Embryonic facial prominence (tissue), 1 donor: ENCODE results near the gene TMEM184C.

Source experiments
- DNase-seq: peaks from one replicate; pipeline ENCODE4 v3.0.0-alpha.2; 2016; ENCODE audit errors: extremely low spot score

The TMEM184C gene

DNA sequence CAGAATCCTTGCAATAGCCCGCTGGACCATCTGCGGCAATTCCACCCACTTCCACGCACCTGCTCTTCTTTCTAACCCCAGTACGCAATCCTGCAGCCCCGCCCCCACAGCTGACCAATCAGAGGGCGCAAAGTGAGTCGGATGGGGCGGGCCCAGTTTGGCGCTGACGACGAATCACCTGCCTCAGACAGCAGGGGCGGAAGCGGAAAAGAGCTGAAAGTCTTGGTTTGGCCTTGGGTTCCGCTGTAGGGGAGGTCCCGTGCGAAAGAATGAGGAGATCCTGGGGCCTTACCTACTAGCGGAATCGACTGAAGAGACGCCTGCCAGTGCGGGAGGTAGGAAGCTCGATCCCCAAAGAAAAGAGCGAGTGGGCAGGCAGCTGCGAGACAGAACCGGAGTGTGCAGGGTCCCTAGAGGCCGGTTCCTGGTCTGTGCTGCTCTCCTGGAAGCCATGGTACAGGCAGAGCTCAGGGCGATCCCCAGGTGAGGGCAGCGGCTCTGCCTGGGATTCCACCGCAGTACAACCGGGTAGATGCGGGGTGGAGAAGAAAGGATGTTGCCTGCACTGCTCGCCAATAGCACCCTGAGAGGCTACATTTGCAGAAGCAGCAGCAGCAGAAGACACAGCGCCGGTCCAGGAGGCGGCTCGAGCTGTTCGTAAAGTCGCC lies at the start of gene TMEM184C:
Gene TMEM184C, plus strand, starts transcription at position 225 of the 668 bp plus-strand sequence. CDS start 560 bp downstream, outside the sequence.
- peak; percentile 85 for DNase-seq

DNA sequence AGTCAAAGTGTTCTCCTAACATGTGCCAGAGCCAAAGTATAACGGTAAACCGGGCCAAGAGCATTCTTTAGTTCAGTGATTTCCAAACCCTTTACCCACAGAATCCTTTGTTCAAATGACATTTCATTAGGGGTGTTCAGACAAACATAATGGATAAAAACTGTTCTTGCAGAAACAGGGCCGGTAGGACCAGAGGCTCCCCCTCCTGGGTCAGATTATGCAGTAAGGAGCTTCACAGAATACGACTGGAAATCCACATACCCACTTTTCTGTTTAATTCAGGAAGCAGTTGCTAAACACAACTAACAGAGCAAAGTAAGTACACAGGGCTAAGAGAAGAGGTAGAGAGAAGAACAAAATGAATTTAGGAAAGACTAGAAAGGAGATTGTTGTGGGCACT lies 46.6 kb upstream of the TMEM184C start:
- no peak for DNase-seq

DNA sequence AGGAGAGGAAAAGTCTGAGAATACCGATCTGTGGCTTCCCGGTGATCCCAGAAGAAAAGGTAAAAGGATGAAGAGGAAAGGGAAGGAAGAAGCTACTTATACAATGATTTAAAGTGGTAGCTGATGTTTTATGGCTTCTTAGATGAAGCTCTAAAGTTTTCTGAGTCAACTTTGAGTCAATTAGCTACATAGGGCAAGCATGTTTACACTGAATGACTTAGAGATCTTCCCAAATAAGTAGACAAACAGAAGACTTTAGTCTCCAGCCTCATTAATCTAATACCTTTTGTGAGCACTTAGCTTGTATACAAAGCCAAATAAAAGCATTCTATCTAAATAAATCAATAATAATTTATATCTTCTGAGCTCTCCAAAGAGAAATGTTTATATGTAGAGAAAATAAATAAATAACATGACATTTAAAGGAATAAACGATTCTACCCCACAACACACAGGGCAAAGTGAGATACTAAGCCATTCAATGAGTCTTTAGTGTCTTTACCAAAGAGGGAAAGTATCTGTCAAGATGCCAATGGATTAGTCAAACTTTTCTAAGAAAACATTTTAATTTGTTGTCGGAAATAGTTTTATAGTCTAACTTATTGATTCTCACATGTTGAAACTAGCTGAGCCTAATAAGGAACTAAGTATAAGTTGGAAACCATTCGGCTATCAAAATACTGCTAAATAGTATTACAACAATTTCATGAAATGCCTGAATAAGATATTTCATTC lies 46.0 kb upstream of the TMEM184C start:
- no peak for DNase-seq

DNA sequence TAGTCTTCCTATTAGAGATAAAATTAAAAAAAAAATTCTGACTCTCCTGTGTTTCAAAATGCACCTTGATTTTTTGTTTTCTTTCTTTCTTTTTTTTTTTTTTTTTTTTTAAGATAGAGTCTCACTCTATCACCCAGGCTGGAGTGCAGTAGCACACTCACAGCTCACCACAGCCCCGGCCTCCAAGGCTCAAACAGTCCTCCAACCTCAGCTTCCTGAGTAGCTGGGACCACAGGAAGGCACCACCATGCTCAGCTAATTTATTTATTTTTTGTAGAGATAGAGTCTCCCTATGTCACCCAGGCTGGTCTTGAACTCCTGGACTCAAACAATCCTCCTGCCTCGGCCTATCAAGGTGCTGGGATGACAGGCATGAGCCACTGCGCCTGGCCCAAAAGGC lies 41.1 kb upstream of the TMEM184C start:
- DNase-seq, result no peak

DNA sequence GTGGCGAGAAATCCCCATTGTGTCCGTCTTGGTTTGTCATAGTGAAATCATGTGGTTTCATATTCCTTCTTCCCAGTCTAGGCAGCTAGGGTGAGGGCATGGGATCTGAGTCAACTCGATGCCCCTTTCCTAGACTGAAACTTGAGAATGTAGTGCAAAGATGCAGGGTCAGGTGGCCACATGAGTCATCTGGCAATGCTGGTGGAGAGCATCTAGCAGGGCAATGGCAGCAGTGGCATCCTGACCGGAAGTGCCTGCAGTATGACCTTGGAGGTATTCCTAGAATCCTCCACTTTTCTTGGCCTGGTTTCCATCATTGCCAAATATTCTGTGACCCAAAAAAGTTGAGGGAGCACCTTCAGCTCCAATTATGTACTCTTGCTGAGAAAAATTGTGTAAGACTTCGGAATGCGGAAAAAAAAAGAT lies 39.1 kb upstream of the TMEM184C start:
- no peak for DNase-seq

DNA sequence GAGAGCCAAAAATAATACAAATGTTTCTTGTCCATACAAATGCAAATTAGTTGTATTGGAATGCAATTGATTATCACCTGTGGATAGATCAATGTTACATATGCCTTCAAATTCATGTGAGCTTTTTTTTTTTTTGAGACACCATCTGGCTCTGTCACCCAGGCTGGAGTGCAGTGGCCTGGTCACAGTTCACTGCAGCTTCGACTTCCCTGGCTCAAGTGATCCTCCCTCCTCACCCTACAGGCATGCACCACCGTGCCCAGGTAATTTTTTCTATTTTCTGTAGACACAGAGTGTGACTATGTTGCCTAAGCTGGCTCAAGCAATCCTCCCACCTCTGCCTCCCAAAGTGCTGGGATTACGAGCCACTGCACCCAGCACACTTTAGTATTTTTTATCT lies 38.6 kb upstream of the TMEM184C start:
- no peak for DNase-seq

DNA sequence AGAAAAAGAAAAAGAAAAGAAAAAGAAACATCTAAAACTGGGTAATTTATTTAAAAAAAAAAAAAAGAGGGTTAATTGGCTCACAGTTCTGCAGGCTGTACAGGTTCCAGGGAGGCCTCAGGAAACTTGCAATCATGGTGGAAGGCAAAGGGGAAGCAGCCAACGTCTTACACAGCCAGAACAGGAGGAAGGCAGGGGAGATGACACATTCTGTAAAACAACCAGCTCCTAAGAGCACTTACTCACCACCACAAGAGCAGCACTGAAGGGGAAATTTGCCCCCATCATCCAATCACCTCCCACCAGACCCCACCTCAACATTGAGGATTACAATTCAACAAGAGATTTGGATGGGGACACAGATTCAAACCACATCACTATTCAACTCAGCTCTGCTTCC lies 36.8 kb upstream of the TMEM184C start:
- DNase-seq, result no peak

DNA sequence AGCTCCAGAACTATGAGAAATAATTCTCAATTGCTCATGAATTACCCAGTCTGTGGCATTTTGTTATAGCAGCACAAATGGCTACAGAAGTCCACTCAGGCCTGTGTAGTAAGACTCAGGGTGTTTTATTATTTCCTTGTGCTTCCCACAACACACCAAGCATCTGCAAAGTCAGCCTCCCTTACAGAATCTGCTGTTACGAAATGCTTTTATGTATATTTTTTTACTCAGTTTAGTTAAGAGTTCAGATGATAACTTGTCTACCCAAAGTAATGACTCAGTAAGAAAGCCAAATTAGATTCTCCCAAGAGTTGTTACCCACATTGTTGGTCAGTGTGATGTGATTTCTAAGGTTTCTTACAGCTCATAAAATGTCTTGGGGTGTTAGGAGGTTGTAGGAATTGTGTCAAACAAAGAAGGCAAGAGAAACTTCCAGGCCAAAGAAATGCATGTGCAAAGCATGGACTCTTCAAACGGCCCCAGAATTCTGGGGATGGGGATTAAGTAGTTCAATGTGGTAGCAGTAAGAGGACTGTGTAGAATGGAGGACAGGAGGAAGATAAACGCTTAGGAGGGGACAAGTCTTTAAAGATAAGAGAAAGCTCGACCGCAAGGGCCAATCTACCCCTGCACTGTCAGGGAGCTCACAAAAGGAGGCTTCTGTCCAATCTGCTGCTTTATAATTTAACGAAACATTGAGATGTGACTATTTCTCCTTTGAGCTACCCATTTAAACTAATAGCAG lies 35.4 kb upstream of the TMEM184C start:
- DNase-seq, result no peak

DNA sequence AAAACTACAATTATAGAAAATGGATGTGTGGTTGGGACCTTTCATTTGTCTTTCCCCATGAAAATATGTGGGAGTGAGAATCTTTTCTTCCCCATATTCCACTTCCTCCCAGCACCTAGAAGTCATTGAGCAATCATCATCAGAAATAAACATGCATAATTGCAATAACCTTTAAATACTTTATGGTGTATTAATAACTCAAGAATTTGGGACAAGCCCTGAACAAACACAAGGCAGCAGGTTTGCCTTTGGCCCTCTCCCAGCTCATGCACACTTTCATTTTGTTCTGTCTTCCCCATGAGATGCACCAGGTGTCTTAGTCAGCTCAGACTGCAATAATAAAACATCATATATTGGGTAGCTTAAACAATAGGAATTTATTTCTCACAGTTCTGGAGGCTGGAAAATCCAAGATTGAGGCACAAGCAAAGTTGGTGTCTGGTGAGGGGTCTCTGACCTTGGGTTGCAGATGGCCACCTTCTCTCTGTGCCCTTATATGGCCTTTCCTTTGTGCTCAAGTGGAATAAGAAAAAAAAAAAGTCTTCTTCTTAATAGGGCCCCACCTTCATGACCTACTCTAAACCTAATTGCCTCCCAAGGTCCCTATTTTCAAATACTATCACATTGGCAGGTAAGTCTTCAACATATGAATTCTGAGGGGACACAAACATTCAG lies 34.7 kb upstream of the TMEM184C start:
- DNase-seq, result no peak

DNA sequence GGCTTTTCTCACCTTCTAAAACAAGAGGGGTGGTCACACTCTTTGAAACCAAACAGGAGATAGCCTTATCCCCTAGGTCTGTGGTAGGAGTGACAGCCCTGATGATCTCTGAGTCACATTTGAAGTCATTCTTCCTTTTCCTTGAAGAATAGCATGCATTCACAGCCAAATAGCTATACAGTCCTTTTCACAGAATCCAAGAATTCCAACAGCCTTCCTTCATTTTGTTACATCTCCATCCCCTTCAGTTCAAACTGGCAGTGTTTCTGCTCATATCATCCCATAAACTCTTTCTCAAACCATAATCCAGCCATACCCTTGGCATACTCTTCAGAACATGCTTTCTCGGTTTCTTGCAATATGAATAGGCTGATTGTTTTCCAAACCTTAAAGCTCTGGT lies 33.3 kb upstream of the TMEM184C start:
- DNase-seq, result no peak

DNA sequence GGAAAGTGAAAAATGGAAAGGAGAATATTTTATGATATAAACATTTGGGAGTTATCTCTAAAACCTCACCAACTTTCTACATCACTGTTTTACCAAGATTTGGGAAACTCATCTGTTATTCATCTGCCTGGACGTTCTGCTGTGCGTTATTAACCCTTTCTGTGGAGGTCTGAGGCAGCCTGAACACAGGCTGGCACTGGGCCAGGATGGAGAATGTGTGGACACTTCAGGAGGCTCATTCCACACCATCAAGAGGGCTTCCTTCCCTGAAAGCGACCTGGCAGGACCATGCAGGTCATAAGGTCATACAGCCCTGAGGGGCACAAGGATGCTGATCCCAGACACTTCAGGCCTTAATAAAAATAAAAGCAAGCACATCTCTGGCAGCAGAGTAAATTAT lies 31.2 kb upstream of the TMEM184C start:
- no peak for DNase-seq

DNA sequence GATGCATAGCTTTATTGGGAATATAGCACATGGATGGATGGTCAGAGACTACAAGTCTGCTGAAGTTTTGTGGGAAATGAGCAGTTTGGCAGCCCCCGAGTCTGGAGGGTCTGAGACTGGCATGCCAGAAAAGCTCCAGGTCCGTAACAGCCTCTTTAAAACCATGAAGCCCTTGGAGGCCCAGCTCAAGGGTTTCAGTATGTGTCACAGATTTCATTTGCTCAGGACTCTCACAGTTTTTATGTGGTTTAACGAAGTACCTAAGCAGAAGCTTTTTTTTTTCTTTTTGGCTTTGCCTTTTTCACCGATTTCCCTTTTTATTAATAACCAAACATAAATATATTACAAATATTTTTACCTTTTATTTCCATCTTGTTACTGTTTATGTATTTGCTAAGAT lies 30.6 kb upstream of the TMEM184C start:
- no peak for DNase-seq

DNA sequence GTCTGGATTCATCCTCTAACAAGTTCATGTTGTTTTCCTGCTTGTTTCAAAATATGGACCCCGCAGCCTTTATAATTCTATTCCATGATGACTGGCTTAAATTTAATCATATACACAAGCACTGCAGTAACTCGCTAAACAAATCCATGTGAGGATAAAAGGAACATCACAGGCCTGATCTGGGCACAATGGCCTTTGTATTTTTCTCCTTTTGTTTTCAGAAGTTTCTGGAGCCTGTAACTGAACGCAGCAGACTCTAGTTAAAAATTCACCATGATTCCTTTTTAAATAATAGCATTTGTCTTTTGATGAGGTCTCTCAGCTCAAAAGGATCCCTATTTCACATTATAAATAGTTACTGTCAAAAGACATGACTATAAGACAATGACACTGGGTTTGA lies 30.2 kb upstream of the TMEM184C start:
- no peak for DNase-seq

DNA sequence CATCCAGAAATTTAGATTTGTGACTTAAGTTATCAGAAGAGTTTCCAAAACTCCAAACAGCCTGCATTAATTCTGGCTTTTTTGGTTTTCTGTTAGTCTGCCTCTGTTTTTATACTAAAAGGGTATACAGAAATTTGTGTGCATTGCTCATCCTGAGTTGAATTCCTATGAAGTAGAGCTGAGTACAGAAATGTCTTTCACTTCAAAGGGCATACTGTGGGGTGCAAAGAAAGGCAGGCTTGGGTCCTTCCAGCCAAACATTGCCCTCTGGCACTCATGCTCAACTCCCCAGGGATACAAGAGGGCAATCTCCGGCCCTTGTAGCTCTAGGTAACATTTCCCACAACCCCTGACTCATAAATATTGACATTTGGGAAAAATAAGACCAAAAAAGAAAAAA lies 27.6 kb upstream of the TMEM184C start:
- DNase-seq, result no peak

DNA sequence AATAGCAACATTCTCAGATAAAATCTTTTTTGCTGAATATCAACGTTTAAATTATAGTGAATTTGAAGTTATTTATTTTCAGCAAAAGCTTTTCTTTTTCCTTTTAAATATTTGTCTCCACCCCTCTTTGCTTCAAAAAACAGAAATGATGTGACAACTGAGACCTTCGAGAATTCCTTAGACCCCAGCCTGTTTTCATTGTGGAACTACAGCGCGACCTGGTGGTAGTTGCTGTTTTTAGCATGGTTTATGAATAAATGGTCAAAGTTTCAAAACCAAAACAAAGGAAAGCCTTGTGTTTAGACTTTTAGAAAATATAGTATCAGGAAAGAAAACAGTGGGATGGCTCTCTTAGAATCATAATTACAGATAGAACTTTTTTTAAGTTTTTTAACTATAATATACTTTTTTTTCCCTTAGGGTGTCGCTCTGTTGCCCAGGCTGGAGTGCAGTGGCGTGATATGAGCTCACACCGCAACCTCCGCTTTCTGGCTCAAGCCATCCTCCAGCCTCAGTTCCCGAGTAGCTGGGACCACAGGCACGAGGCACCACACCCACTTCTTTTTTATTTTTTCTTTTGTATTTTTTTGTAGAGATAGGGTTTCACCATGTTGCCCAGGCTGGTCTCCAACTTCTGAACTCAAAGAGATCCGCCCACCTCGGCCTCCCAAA lies 26.8 kb upstream of the TMEM184C start:
- peak; percentile 72 for DNase-seq

DNA sequence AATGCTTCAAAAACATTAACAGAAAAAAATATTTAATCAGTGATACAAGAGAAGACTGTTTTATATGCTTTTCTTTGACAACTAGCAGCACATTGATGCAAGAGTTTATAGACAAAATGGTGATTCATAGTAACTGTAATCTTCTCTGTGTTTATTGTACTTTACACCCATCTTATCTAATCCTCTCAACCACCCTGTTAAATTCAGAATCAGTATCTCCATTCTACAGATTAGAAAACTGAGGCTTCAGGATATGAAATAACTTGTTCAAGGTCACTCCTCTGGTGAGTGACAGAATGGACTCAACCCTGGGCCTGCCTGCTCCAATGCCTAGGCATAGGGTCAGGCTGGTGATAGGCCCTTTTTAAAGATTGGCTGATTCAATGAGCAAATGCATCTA lies 26.1 kb upstream of the TMEM184C start:
- DNase-seq, result no peak

DNA sequence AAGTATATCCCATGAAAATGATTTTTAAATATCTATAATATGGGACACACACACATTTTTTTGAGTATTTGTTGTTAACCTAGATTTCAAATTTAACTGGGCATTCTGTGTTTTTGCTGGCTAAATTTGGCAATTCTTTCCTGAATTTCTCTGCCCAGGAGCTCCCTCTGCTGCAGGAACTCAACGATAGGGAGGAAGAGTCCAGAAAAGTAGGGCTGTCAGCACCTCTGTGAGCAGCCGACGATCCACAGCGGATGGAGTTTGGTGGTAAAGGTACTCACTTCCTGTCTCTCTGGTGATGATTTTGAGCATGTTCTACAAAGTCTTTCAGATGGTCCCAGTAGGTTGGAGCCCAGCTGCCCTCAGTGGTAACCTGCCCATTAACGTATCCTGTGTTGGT lies 23.1 kb upstream of the TMEM184C start:
- no peak for DNase-seq

DNA sequence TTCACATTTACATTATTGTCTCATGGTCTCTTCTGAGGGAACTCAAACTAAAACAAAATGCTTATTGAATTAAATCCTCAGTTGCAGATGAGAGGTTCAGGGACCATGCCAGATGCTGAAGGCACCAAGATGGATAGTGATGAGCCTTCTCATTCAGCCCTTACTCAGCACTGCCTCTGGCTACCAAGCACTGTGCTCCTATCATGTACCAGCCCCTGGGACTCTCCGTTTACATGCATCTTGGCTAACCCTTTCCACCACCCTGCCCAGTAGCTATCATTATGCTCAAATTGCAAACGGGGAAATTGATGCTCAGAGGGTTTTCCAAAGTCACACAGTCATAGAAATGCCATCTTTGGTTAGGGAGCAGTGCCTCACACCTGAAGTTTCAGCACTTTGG lies 22.6 kb upstream of the TMEM184C start:
- no peak for DNase-seq

DNA sequence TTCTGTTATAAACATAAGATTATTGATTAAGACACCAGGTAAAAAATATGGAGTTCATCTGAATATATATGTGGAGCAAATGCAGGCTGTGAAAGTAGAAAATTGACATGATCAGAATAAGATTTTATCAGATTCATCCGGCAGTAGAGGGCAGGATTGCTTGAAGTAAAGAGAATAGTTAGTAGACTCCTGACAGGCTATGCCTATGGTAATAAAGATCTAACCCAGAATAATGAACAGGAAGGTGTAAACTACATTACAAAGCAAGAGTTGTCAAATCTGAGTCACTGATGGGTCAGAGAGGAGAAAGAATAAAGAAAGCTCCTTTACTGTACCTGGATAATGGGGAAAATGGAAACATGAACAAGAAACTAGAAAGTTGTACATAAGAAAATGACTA lies 20.8 kb upstream of the TMEM184C start:
- no peak for DNase-seq

DNA sequence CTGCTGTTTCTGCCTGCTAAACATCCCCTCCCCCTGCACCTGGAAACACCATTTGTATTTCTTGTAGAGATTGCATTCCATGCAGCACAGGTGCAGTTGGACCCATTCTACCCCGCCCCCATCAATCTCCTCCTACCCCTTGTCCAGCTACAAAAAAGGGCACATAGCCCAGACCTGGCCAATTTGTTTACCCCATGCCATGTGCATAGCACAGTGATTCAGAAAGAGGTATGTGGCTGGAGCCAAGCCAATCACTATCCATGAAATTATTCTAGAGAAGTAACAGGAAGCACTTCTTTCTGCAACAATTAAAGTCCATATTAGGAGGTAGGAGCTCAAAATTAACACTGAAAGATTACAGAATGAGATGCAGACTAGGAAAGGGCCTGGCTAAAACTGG lies 20.2 kb upstream of the TMEM184C start:
- no peak for DNase-seq

DNA sequence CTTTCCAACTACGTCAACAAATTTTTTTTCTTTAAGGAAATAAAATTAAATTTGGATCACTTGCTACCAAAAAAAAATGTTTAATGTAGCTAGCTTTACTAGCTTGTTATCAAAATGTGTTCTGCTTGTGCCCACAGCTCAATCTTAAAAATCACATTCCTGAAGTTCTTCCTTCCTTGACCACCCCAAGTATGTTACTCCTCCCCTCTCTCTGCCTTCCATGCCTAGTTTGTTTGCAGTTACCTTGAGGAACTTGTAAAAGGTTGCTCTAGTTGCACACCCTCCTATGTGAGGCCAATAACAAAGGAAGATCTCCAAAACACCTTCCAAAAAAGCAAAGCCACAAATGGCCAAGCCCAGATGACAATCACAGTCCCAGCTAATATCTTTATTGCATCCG lies 19.6 kb upstream of the TMEM184C start:
- DNase-seq, result no peak

DNA sequence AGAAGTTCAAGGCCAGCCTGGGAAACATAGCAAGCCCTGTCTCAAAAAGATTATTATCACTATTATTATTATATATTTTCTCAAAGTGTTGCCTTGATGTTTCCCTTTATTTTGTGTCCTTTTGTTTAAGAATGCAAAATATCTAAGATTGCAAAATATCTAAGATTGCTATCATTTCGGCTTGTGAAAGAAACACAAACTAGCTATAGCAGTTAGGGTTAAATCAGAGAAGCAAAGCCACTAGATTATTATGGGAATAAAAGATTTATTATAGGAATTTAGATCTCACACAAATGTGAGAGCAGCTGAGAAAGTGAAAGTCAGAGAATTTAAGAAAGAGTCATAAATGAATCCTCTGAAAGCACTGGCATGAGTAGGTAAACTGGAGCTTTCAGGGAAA lies 18.0 kb upstream of the TMEM184C start:
- DNase-seq, result no peak
